ENCODE data around the gene DIP2C.

DNA sequence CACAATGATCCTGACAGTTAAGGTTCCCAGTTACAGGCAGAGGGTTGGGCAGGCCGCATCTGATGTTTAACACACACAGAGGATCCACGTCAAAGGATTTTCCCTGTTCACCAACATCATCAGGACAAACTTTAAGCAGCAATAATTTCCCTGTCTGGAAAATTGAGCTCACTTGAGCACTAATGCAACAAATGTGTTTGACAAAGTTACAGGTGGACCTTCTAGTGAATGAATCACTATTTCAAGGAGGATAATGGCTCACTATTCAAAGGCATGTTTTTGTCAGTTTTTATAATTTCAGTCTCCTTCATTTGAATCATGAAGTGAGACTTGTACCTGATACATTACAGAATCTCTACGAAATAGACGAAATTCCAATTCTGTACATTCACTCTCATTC, 127.3 kb downstream of the DIP2C start:
- TF ChIP-seq SP1 (IDR thresholded peaks at IDR 0.05) (no peak), ZNF384 (IDR thresholded peaks at IDR 0.05) (no peak), ELF4 (IDR thresholded peaks at IDR 0.05) (no peak), NFRKB (IDR thresholded peaks at IDR 0.05) (no peak), FOXK2 (IDR thresholded peaks at IDR 0.05) (no peak), HDGF (IDR thresholded peaks at IDR 0.05; ENCODE audit: borderline replicate concordance) (no peak), SUZ12 (IDR thresholded peaks at IDR 0.05) (no peak), L3MBTL2 (conservative IDR thresholded peaks at IDR 0.05) (no peak), BHLHE40 (IDR thresholded peaks at IDR 0.05; ENCODE audit: borderline replicate concordance) (no peak)
- TF ChIP-seq, protein P1, sequence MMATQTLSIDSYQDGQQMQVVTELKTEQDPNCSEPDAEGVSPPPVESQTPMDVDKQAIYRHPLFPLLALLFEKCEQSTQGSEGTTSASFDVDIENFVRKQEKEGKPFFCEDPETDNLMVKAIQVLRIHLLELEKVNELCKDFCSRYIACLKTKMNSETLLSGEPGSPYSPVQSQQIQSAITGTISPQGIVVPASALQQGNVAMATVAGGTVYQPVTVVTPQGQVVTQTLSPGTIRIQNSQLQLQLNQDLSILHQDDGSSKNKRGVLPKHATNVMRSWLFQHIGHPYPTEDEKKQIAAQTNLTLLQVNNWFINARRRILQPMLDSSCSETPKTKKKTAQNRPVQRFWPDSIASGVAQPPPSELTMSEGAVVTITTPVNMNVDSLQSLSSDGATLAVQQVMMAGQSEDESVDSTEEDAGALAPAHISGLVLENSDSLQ (IDR thresholded peaks at IDR 0.05): no peak

Data from HEK293T (cell line).